Gastrocnemius medialis (tissue), 4 donors: ENCODE data around the gene KCNAB1. TPM values are rescaled to one million over a fixed set of nuclear protein-coding genes. Genes with fewer than 3 reads are reported as not detected.

Source experiments
- ATAC-seq, 2 donors: fragments of 150-250 bp; one replicate each; pipeline ENCODE4 v1.9.1; 2016
- DNase-seq, 2 donors: peaks; one replicate each; pipeline ENCODE4 v3.0.0-alpha.2; 2019
- H3K27ac ChIP-seq, 4 donors: fragments of 200-600 bp; sonication (generic); 1 replicate in 1 of 4; 2 replicates in 3 of 4; pipeline ENCODE4 v1.5.1; 2016 to 2018; ENCODE audit warnings: mild to moderate bottlenecking in 2 of 4, moderate library complexity in 1 of 4
- H3K27me3 ChIP-seq, 3 donors: fragments of 200-600 bp; sonication (generic) in 2 of 3; 1 replicate in 1 of 3; 2 replicates in 2 of 3; pipeline versions ENCODE4 v1.5.1 to v1.6.0; 2016 to 2019; ENCODE audit warnings: mild to moderate bottlenecking in 1 of 3, moderate library complexity in 1 of 3
- H3K36me3 ChIP-seq, 2 donors: fragments of 200-600 bp; sonication (generic) in 1 of 2; one replicate each; pipeline ENCODE4 v1.5.1; 2017 to 2018
- H3K4me1 ChIP-seq, 2 donors: fragments of 200-600 bp; sonication (generic) in 1 of 2; one replicate each; pipeline ENCODE4 v1.5.1; 2016 to 2017; ENCODE audit warnings: mild to moderate bottlenecking in 2 of 2
- H3K4me3 ChIP-seq, 4 donors: fragments of 200-600 bp; sonication (generic) in 3 of 4; 1 replicate in 1 of 4; 2 replicates in 3 of 4; pipeline ENCODE4 v1.5.1; 2016 to 2019; ENCODE audit warnings: mild to moderate bottlenecking in 2 of 4
- H3K9me3 ChIP-seq, 3 donors: fragments of 200-600 bp; sonication (generic) in 2 of 3; 1 replicate in 1 of 3; 2 replicates in 2 of 3; pipeline ENCODE4 v1.5.1; 2016 to 2019
- CTCF ChIP-seq, 5 experiments: fragments of 450-650 bp in 3 of 5; fragments of 200-600 bp in 2 of 5; sonication (generic) in 2 of 5; IDR thresholded peaks in 4 of 5; conservative IDR thresholded peaks in 1 of 5; 1 replicate in 4 of 5; 2 replicates in 1 of 5; pipeline ENCODE4 v1.5.1; 2016 to 2019; ENCODE audit warnings: antibody characterized with exemption in 5 of 5, mild to moderate bottlenecking in 3 of 5, moderate library complexity in 3 of 5
- POLR2A ChIP-seq, 2 donors: fragments of 450-650 bp; IDR thresholded peaks; one replicate each; pipeline ENCODE4 v1.6.1; 2017; ENCODE audit warnings: antibody characterized with exemption in 2 of 2, mild to moderate bottlenecking in 2 of 2, moderate library complexity in 2 of 2
- in situ Hi-C, 4 donors: fragments of 200-750 bp; cut with MboI; loops; one replicate each; pipeline versions ENCODE4 v1.15.0 to v1.8.0; 2017; ENCODE audit warnings: low sequenced_read_pairs in 4 of 4
- intact Hi-C: fragments of 100-400 bp; cut with DNase I; formaldehyde crosslinking; loops from one replicate; pipeline ENCODE4 v1.15.1; 2023; ENCODE audit warnings: low total_unique reads
- total RNA-seq, 4 donors: library from RNA; depleted of rRNA; stranded (reverse); fragments of >200 nt; gene quantifications; one replicate each; pipeline versions ENCODE4 v1.1.0 to v1.2.3, GENCODE V29; 2016

Gene KCNAB1
- total RNA-seq, 4 donors from 2014 or later: 0.46 to 3.6 (median 1.9) TPM

- Histone ChIP-seq H3K9me3 (no peaks in the 10 kb centered on the region), H3K36me3 (no peaks in the 10 kb centered on the region), H3K4me1 (peaks cover 0 to 3% of the 10 kb centered on the region in 2 donors), H3K27me3 (no peaks in the 10 kb centered on the region), H3K4me3 (no peak overlapping the region), H3K27ac (no peak overlapping the region)
- no peak for DNase-seq
- intact Hi-C loops (no loop called here), in situ Hi-C loops (no loop called here)
- ATAC-seq: no peak
- TF ChIP-seq CTCF (IDR thresholded peaks at IDR 0.05 in 4 of 5, conservative IDR thresholded peaks at IDR 0.05 in 1 of 5): no peak
- no peak for TF ChIP-seq POLR2A (IDR thresholded peaks at IDR 0.05)
These were observed 139.5 kb downstream of the KCNAB1 start for GRCh38 chr3:156259896-156260295.

- Histone ChIP-seq H3K9me3 (no peaks in the 10 kb centered on the region), H3K4me3 (no peak overlapping the region), H3K36me3 (no peaks in the 10 kb centered on the region), H3K27ac (no peak overlapping the region), H3K27me3 (no peaks in the 10 kb centered on the region), H3K4me1 (peaks cover 0 to 3% of the 10 kb centered on the region in 2 donors)
- TF ChIP-seq POLR2A (IDR thresholded peaks at IDR 0.05): no peak
- no peak for TF ChIP-seq CTCF (IDR thresholded peaks at IDR 0.05 in 4 of 5, conservative IDR thresholded peaks at IDR 0.05 in 1 of 5)
- in situ Hi-C loops: no loop called here
- DNase-seq: no peak
- no peak for ATAC-seq
- intact Hi-C loops: no loop called here
These were observed 140.0 kb downstream of the KCNAB1 start for GRCh38 chr3:156260331-156260730.

- no peak for TF ChIP-seq POLR2A (IDR thresholded peaks at IDR 0.05)
- no peak for TF ChIP-seq CTCF (IDR thresholded peaks at IDR 0.05 in 4 of 5, conservative IDR thresholded peaks at IDR 0.05 in 1 of 5)
- DNase-seq (no peak), ATAC-seq (no peak)
- intact Hi-C loops: no loop called here
- Histone ChIP-seq H3K36me3 (no peaks in the 10 kb centered on the region), H3K4me3 (no peak overlapping the region), H3K27me3 (no peaks in the 10 kb centered on the region), H3K27ac (no peak overlapping the region), H3K4me1 (no peaks in the 10 kb centered on the region), H3K9me3 (no peaks in the 10 kb centered on the region)
- in situ Hi-C loops: no loop called here
These were observed 144.4 kb downstream of the KCNAB1 start for GRCh38 chr3:156264771-156265170.

DNA sequence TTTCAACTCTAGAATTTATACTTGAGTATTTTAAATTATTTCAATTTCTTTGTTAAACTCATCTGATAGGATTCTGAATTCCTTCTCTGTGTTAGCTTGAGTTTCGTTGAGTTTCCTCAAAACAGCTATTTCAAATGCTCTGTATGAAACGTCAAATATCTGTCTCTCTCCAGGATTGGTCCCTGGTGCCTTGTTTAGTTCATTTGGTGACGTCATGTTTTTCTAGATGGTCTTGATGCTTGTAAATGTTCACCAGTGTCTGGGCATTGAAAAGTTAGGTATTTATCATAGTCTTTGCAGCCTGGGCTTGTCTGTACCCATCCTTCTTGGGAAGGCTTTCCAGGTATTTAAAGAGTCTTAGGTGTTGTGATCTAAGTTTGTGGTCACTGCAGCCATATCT lies 151.1 kb downstream of the KCNAB1 start:
- Histone ChIP-seq H3K9me3 (no peaks in the 10 kb centered on the region), H3K4me1 (no peaks in the 10 kb centered on the region), H3K36me3 (no peaks in the 10 kb centered on the region), H3K27me3 (no peaks in the 10 kb centered on the region), H3K27ac (no peak overlapping the region), H3K4me3 (no peak overlapping the region)
- in situ Hi-C loops (no loop called here), intact Hi-C loops (no loop called here)
- DNase-seq: no peak
- TF ChIP-seq CTCF (IDR thresholded peaks at IDR 0.05 in 4 of 5, conservative IDR thresholded peaks at IDR 0.05 in 1 of 5): no peak
- TF ChIP-seq POLR2A (IDR thresholded peaks at IDR 0.05): no peak
- ATAC-seq: no peak

GRCh38 chr3:156271995-156272719 lies 151.8 kb downstream of the KCNAB1 start:
- Histone ChIP-seq H3K9me3 (no peaks in the 10 kb centered on the region), H3K27ac (no peak overlapping the region), H3K27me3 (no peaks in the 10 kb centered on the region), H3K36me3 (no peaks in the 10 kb centered on the region), H3K4me3 (no peak overlapping the region), H3K4me1 (no peaks in the 10 kb centered on the region)
- DNase-seq (no peak), ATAC-seq (no peak)
- TF ChIP-seq CTCF (IDR thresholded peaks at IDR 0.05 in 4 of 5, conservative IDR thresholded peaks at IDR 0.05 in 1 of 5) (no peak), POLR2A (IDR thresholded peaks at IDR 0.05) (no peak)
- intact Hi-C loops: no loop called here
- in situ Hi-C loops: no loop called here
